Suprapubic skin (tissue), 4 donors: Measurements from ENCODE around the gene CDK9.

Experiments used
- CTCF ChIP-seq, 2 donors: fragments of 200-600 bp in 1 of 2; fragments of 450-650 bp in 1 of 2; sonication (generic) in 1 of 2; IDR thresholded peaks; one replicate each; pipeline ENCODE4 v1.5.1; 2016 to 2019; ENCODE audit warnings: antibody characterized with exemption in 2 of 2, mild to moderate bottlenecking in 1 of 2, moderate library complexity in 1 of 2
- EP300 ChIP-seq: sonication (generic); formaldehyde crosslinking; IDR thresholded peaks from one replicate; pipeline ENCODE4 v1.6.1; 2017; ENCODE audit warnings: antibody characterized with exemption
- POLR2A ChIP-seq, 2 donors: fragments of 450-650 bp; IDR thresholded peaks; one replicate each; pipeline ENCODE4 v1.6.1; 2017; ENCODE audit warnings: antibody characterized with exemption in 2 of 2, mild to moderate bottlenecking in 2 of 2, moderate library complexity in 2 of 2
- POLR2AphosphoS5 ChIP-seq, 3 donors: sonication (generic); formaldehyde crosslinking; IDR thresholded peaks; one replicate each; pipeline ENCODE4 v1.6.1; 2017; ENCODE audit warnings: antibody characterized with exemption in 3 of 3

DNA sequence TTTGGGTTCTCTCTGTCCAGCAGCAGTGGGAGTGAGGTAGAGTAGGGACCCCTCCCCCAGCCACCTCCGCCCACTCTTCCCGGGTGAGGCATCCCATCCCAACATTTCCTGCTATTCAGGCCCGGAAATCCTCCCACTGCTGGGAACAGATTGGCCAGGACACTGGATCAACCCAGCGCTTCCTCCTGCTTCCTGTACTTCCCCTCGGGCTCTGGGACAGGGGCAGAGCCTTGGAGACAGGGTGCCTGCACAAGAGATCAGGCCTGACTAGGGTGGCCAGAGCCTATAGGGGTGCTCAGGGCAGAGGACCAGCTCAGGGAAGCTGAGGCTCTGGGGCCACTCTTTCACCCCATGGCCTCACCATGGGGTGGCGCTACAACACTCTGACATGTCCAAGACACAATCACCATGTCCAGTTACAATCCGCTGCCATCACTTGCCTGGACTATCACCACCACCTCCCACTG, 21.9 kb upstream of the CDK9 start:
- TF ChIP-seq CTCF (IDR thresholded peaks at IDR 0.05) (peak in 1 of 2 donors; percentile 22), POLR2A (IDR thresholded peaks at IDR 0.05) (no peak), POLR2AphosphoS5 (IDR thresholded peaks at IDR 0.05) (peak in 2 of 3 donors; percentile 34 to 64), EP300 (no peak)
